ENCODE data around the gene ADGRF5. TPM values are rescaled to one million over a fixed set of nuclear protein-coding genes. Genes with fewer than 3 reads are reported as not detected.
"Not testable (repeated sequence)": the region's sequence is repeated elsewhere in the genome, so short reads cannot be mapped to it uniquely, and the experiment has no call there.

Gene ADGRF5
- total RNA-seq, 3 donors from 2014 or later: 22.5 to 43.4 (median 41.6) TPM

- DNase-seq (ENCODE audit: low spot score in 2 of 2): no peak
- no peak overlapping the region for H3K4me3 ChIP-seq
- H3K27me3 ChIP-seq: no peaks in the 10 kb centered on the region
- TF ChIP-seq POLR2AphosphoS5 (IDR thresholded peaks at IDR 0.05) (no peak), CTCF (IDR thresholded peaks at IDR 0.05) (no peak), POLR2A (IDR thresholded peaks at IDR 0.05) (no peak)
- no peaks in the 10 kb centered on the region for H3K36me3 ChIP-seq
- no peaks in the 10 kb centered on the region for H3K9me3 ChIP-seq
- H3K27ac ChIP-seq: no peak overlapping the region
- intact Hi-C loops (cut with DNase I; ENCODE audit: low total_unique reads): no loop called here
- no peaks in the 10 kb centered on the region for H3K4me1 ChIP-seq
Observed at GRCh38 chr6:46867411-46867810, 54.3 kb downstream of the ADGRF5 start.

- H3K36me3 ChIP-seq: no peaks in the 10 kb centered on the region
- H3K4me3 ChIP-seq: no peak overlapping the region
- no peak for DNase-seq (ENCODE audit: low spot score in 2 of 2)
- TF ChIP-seq POLR2A (IDR thresholded peaks at IDR 0.05) (no peak), POLR2AphosphoS5 (IDR thresholded peaks at IDR 0.05) (no peak), CTCF (IDR thresholded peaks at IDR 0.05) (no peak)
- H3K27ac ChIP-seq: no peak overlapping the region
- intact Hi-C loops (cut with DNase I; ENCODE audit: low total_unique reads): no loop called here
- no peaks in the 10 kb centered on the region for H3K27me3 ChIP-seq
- H3K4me1 ChIP-seq: no peaks in the 10 kb centered on the region
- H3K9me3 ChIP-seq: no peaks in the 10 kb centered on the region
Observed at GRCh38 chr6:46865221-46865620, 56.5 kb downstream of the ADGRF5 start.

- intact Hi-C loops (cut with DNase I; ENCODE audit: low total_unique reads): no loop called here
Observed at GRCh38 chr6:46863791-46864190, 57.9 kb downstream of the ADGRF5 start.

GRCh38 chr6:46862381-46862780 is 59.4 kb downstream of the ADGRF5 start:
- no peak overlapping the region for H3K4me3 ChIP-seq
- no peaks in the 10 kb centered on the region for H3K27me3 ChIP-seq
- intact Hi-C loops (cut with DNase I; ENCODE audit: low total_unique reads): no loop called here
- H3K36me3 ChIP-seq: no peaks in the 10 kb centered on the region
- no peak overlapping the region for H3K27ac ChIP-seq
- H3K9me3 ChIP-seq: no peaks in the 10 kb centered on the region
- no peaks in the 10 kb centered on the region for H3K4me1 ChIP-seq
- DNase-seq (ENCODE audit: low spot score in 2 of 2): no peak
- TF ChIP-seq POLR2AphosphoS5 (IDR thresholded peaks at IDR 0.05) (no peak), CTCF (IDR thresholded peaks at IDR 0.05) (no peak), POLR2A (IDR thresholded peaks at IDR 0.05) (no peak)

More at GRCh38 chr6:46863791-46864190, 57.9 kb downstream of the ADGRF5 start:
- TF ChIP-seq POLR2AphosphoS5 (IDR thresholded peaks at IDR 0.05) (no peak), CTCF (IDR thresholded peaks at IDR 0.05) (no peak), POLR2A (IDR thresholded peaks at IDR 0.05) (no peak)
- Histone ChIP-seq H3K4me1 (no peaks in the 10 kb centered on the region), H3K27me3 (no peaks in the 10 kb centered on the region), H3K9me3 (no peaks in the 10 kb centered on the region), H3K36me3 (no peaks in the 10 kb centered on the region), H3K4me3 (no peak overlapping the region), H3K27ac (no peak overlapping the region)
- DNase-seq (ENCODE audit: low spot score in 2 of 2): no peak

GRCh38 chr6:46855966-46856365 is 65.8 kb downstream of the ADGRF5 start:
- H3K36me3 ChIP-seq; H3K27me3 ChIP-seq; DNase-seq (ENCODE audit: low spot score in 2 of 2); H3K9me3 ChIP-seq; H3K27ac ChIP-seq; H3K4me1 ChIP-seq; H3K4me3 ChIP-seq; intact Hi-C loops (cut with DNase I; ENCODE audit: low total_unique reads): not testable (repeated sequence)
- TF ChIP-seq CTCF (IDR thresholded peaks at IDR 0.05): peak in 1 of 3 donors; percentile 12

- H3K27ac ChIP-seq: peak overlapping the region in 1 of 2 donors; percentile 65
- H3K36me3 ChIP-seq; H3K27me3 ChIP-seq; H3K9me3 ChIP-seq; H3K4me3 ChIP-seq; intact Hi-C loops (cut with DNase I; ENCODE audit: low total_unique reads); H3K4me1 ChIP-seq; DNase-seq (ENCODE audit: low spot score in 2 of 2): not testable (repeated sequence)
Observed at GRCh38 chr6:46851576-46851975, 70.2 kb downstream of the ADGRF5 start.
